HTR-8/SVneo (cell line): Measurements from ENCODE around the gene SLC25A51.

Experiments
- DNase-seq: peaks from one replicate; pipeline ENCODE4 v3.0.0; 2011; ENCODE audit warnings: low spot score, mixed read lengths; ENCODE audit not compliant: insufficient read length
- FAIRE-seq: peaks from 2 replicates; lab custom pipeline; 2011; peaks lifted over from hg19 to GRCh38; lab: Jason Lieb, UNC

SLC25A51 gene

DNA sequence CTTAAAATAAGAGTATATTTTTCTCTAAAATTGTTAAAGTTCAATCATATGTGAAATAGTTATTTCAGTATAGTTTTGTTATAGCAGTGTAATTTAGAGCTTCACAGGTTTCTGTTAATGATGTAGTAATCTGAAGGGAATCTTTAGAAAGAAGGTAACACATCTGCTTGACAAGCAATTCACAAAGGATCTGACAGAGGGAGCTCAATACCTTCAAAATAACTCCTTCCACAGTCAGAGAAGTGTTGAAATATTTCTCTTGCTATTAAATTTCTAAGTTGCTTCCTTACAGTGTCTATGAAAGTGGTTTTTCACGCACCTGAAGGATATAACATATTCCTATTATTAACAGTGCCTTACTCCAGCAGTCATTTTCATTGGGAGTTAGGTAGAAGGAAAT, 44.9 kb downstream of the SLC25A51 start:
- no peak for FAIRE-seq

DNA sequence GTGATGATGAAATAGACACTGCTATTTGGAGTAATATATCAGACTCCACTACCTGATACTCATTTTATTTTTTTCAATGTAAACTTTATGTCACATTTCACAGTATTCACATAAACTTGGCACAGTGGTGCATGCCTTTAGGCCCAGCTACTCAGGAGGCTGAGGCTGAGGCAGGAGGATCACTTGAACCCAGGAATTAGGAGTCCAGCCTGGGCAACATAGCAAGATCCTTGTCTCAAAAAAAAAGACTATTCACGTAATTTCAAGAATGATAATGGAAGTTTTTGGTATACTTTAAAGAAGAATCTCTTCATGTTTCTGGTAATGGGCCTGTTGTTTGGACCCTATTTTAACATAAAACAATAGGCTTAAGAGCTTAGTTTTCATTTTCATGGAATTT, 47.4 kb downstream of the SLC25A51 start:
- DNase-seq (no peak), FAIRE-seq (no peak)

More for the DNA sequence above, 44.9 kb downstream of the SLC25A51 start:
- DNase-seq, result no peak

DNA sequence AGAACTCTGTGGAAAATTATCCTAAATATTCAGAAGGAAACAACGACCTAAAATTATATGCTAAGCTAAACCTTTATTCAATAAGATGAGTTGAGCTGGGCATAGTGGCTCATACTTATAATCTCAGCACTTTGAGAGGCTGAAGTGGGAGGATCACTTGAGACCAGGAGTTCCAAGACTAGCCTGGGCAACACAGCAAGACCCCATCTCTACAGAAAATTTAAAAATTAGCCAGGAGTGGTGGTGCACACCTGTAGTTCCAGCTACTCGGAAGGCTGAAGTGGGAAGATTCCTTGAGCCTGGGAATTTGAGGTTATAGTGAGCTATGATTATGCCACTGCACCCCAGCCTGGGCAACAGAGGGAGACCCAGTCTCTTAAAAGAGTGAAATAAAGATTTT, 51.7 kb downstream of the SLC25A51 start:
- FAIRE-seq, result no peak
- DNase-seq, result no peak

DNA sequence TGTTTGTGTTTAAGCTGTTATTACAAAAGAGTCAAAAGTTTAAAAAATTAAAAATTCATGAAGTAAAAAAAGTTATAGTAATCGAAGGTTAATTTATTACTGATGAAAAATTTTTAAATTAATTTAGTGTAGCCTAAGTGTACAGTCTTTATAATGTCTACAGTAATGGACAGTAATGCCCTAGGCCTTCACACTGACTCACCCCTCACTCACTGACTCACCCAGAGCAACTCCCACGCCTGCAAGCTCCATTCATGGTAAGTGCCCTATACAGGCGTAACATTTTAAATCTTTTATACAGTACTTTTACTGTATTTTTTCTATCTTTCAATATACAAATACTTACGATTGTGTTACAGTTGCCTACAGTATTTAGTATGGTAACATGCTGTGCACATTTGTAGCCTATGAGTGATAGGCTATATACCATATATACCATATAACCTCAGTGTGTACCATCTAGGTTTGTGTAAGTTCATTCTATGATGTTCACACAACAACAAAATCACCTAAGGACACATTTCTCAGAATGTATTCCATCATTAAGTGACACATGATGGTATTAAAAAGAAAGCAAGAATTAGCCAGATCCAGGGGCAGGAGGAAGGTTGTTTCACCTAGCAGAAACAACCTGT, 63.2 kb downstream of the SLC25A51 start:
- no peak for FAIRE-seq
- DNase-seq, result no peak

DNA sequence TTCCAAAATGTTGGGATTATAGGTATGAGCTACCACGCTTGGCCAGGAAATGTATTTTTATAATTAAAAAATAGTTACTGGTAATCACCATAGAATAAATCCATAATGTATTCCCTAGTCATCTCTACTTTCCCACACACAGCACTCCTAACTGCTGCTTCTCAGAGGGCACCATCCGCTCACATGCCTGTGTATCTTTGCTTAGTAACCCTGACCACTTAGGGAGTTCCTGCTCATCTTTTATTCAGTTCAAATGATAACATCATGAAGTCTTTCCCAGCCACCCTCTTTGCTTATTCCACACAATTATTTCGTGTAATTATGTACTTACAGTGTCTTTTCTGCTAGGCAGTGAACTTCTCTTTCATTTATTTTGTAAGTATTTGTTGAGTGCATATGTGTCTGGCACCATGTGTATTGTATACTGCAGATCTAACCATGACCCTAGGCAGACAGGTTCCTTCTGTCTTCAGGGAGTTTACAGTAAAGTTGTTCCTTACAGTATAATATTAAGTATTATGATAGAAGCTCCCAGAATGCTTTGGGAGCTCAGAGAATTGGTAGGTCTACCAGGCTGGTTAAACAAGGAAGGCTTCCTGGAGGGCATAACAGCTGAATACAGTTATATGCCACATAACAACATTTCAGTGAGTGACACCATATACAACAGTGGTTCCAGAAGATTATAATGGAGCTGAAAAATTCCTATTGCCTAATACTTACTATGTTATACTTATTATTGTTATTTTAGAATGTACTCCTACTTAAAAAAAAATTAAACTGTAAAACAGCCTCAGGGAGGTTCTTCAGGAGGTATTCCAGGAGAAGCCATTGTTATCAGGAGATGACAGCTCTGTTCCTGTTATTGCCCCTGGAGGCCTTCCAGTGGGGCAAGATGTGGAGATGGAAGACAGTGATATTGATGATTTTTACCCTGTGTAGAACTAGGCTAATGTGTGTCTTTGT, 64.1 kb downstream of the SLC25A51 start:
- no peak for FAIRE-seq
- no peak for DNase-seq
